ENCODE data around the gene SLC25A27. TPM values are rescaled to one million over a fixed set of nuclear protein-coding genes. Genes with fewer than 3 reads are reported as not detected.

Gene SLC25A27
- total and polyA plus RNA-seq, 4 donors: 2.5 to 24.2 (median 4.9) TPM

- no peak for DNase-seq (ENCODE audit: low spot score)
- Histone ChIP-seq H3K4me3 (ENCODE audit: low read depth in 1 of 3, low read length in 3 of 3) (no peak overlapping the region), H3K9ac (ENCODE audit: low read depth in 1 of 2, low read length in 2 of 2) (no peak overlapping the region), H3K9me3 (ENCODE audit: control insufficient read depth in 4 of 4, low read length in 3 of 4) (no peaks in the 10 kb centered on the region), H3K27ac (ENCODE audit: low read depth in 1 of 2, low read length in 2 of 2) (no peak overlapping the region), H3K36me3 (ENCODE audit: control insufficient read depth in 4 of 4, insufficient read depth in 3 of 4, low read depth in 1 of 4, low read length in 3 of 4) (peaks cover 0 to 2% (median 0%) of the 10 kb centered on the region in 4 donors), H3K27me3 (ENCODE audit: control insufficient read depth in 4 of 4, insufficient read depth in 4 of 4, low read length in 3 of 4) (no peaks in the 10 kb centered on the region), H3K4me1 (ENCODE audit: control insufficient read depth in 4 of 4, insufficient read depth in 4 of 4, low read length in 3 of 4) (no peaks in the 10 kb centered on the region)
- WGBS: 9% methylated on average over 3 of the region's 3 CpGs
- no peak for TF ChIP-seq SP1 (IDR thresholded peaks at IDR 0.05)
- TF ChIP-seq CTCF (IDR thresholded peaks at IDR 0.05; ENCODE audit: low read depth, low read length, missing input control): peak; percentile 20
- TF ChIP-seq JUND (IDR thresholded peaks at IDR 0.05): no peak
- peak; percentile 60 to 63 for TF ChIP-seq RAD21 (IDR thresholded peaks at IDR 0.05)
- no peak for TF ChIP-seq TAF1 (conservative IDR thresholded peaks at IDR 0.05)
- no peak for TF ChIP-seq MAX (IDR thresholded peaks at IDR 0.05)
- TF ChIP-seq YY1 (IDR thresholded peaks at IDR 0.05): no peak
- TF ChIP-seq GABPA (IDR thresholded peaks at IDR 0.05 in 1 of 2, conservative IDR thresholded peaks at IDR 0.05 in 1 of 2): no peak
These were observed 51.8 kb downstream of the SLC25A27 start for GRCh38 chr6:46704562-46704961.

GRCh38 chr6:46706464-46706863 lies 53.7 kb downstream of the SLC25A27 start:
- TF ChIP-seq ZBTB33 (IDR thresholded peaks at IDR 0.05) (no peak), ATF3 (IDR thresholded peaks at IDR 0.05) (no peak), EGR1 (IDR thresholded peaks at IDR 0.05; ENCODE audit: low read depth in 2 of 2) (no peak), NR2F2 (IDR thresholded peaks at IDR 0.05) (no peak), RAD21 (IDR thresholded peaks at IDR 0.05) (no peak), TAF1 (conservative IDR thresholded peaks at IDR 0.05) (no peak), HNF4G (IDR thresholded peaks at IDR 0.05) (no peak), FOXA1 (IDR thresholded peaks at IDR 0.05) (no peak), JUND (IDR thresholded peaks at IDR 0.05) (no peak), RXRA (IDR thresholded peaks at IDR 0.05) (no peak), HNF4A (conservative IDR thresholded peaks at IDR 0.05) (no peak)
- TF ChIP-seq, protein P1, sequence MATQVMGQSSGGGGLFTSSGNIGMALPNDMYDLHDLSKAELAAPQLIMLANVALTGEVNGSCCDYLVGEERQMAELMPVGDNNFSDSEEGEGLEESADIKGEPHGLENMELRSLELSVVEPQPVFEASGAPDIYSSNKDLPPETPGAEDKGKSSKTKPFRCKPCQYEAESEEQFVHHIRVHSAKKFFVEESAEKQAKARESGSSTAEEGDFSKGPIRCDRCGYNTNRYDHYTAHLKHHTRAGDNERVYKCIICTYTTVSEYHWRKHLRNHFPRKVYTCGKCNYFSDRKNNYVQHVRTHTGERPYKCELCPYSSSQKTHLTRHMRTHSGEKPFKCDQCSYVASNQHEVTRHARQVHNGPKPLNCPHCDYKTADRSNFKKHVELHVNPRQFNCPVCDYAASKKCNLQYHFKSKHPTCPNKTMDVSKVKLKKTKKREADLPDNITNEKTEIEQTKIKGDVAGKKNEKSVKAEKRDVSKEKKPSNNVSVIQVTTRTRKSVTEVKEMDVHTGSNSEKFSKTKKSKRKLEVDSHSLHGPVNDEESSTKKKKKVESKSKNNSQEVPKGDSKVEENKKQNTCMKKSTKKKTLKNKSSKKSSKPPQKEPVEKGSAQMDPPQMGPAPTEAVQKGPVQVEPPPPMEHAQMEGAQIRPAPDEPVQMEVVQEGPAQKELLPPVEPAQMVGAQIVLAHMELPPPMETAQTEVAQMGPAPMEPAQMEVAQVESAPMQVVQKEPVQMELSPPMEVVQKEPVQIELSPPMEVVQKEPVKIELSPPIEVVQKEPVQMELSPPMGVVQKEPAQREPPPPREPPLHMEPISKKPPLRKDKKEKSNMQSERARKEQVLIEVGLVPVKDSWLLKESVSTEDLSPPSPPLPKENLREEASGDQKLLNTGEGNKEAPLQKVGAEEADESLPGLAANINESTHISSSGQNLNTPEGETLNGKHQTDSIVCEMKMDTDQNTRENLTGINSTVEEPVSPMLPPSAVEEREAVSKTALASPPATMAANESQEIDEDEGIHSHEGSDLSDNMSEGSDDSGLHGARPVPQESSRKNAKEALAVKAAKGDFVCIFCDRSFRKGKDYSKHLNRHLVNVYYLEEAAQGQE (IDR thresholded peaks at IDR 0.05): no peak
- WGBS: 90% methylated on average over 2 of the region's 2 CpGs
- H3K36me3 ChIP-seq (ENCODE audit: control insufficient read depth in 4 of 4, insufficient read depth in 3 of 4, low read depth in 1 of 4, low read length in 3 of 4): peaks cover 0 to 2% (median 0%) of the 10 kb centered on the region in 4 donors
- H3K4me1 ChIP-seq (ENCODE audit: control insufficient read depth in 4 of 4, insufficient read depth in 4 of 4, low read length in 3 of 4): no peaks in the 10 kb centered on the region
- H3K27ac ChIP-seq (ENCODE audit: low read depth in 1 of 2, low read length in 2 of 2): no peak overlapping the region
- no peaks in the 10 kb centered on the region for H3K27me3 ChIP-seq (ENCODE audit: control insufficient read depth in 4 of 4, insufficient read depth in 4 of 4, low read length in 3 of 4)
- no peak overlapping the region for H3K4me3 ChIP-seq (ENCODE audit: low read depth in 1 of 3, low read length in 3 of 3)
- DNase-seq (ENCODE audit: low spot score): no peak
- no peak overlapping the region for H3K9ac ChIP-seq (ENCODE audit: low read depth in 1 of 2, low read length in 2 of 2)
- no peaks in the 10 kb centered on the region for H3K9me3 ChIP-seq (ENCODE audit: control insufficient read depth in 4 of 4, low read length in 3 of 4)
